Stimulated activated CD4-positive, alpha-beta T cell treated with anti-CD3 and anti-CD28 coated beads, Interleukin-15, amount 100 ng/mL, for 48 hours (primary cell): ENCODE data around the gene TTC24.
"Not testable (repeated sequence)": the region's sequence is repeated elsewhere in the genome, so short reads cannot be mapped to it uniquely, and the experiment has no call there.

ENCODE experiments used
- DNase-seq, 2 donors: peaks; one replicate each; pipeline ENCODE4 v3.0.0-alpha.2; 2020; ENCODE audit warnings: low read depth in 2 of 2

Gene TTC24

GRCh38 chr1:156579472-156579871, at the start of gene TTC24:
TTC24 (plus strand) TSS chr1:156579723; CDS start chr1:156581365, 1,642 bp downstream.
- no peak for DNase-seq

- DNase-seq: no peak
Observed at GRCh38 chr1:156530006-156530405, 49.5 kb upstream of the TTC24 start.

DNA sequence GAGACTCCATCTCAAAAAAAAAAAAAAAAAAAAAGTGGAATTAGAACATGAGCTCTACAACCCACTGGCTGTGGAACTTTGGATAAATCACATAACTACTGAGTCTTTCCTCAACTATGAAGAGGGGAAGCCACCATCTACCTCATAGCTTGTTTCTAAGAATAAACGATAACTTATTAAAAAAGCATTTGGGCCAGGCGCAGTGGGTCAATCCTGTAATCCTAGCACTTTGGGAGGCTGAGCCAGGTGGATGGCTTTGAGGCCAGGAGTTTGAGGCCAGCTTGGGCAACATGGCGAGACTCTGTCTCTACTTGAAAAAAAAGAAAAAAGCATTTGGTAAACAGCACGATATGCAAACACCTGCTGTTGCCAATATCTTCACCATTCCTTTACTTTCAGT, 47.1 kb upstream of the TTC24 start:
- DNase-seq: no peak

GRCh38 chr1:156533568-156534220, 45.8 kb upstream of the TTC24 start:
- no peak for DNase-seq

DNA sequence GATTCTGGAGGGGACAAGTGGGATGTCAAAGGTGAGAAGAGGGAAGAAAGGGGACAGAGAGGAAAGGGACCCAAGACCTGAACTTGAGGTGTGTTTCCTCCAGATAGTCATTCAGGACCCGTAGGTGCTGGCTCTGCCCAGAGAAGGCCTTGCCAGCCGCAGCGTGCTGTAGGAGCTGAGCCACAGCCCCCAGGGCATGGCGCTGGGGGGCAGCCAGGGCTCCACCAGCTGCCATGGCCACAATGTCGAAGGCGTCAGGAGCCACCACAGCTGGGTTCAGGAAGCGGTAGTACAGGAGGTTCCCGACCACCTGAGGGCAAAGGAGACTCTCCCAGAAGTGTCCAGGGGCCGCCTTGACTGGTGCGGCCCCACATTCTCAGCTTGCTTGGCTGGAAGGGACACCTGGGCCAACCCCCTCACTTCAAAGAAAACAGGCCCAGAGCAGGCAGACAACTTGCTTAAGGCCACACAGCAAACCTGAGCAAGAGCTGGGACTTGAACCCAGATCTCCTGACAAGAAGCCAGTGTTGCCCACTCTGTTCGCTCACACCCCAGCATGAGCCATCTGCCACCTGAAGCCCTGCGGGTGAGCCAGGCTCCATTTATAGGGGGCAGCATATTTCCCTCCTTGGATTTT, 45.0 kb upstream of the TTC24 start:
- no peak for DNase-seq

DNA sequence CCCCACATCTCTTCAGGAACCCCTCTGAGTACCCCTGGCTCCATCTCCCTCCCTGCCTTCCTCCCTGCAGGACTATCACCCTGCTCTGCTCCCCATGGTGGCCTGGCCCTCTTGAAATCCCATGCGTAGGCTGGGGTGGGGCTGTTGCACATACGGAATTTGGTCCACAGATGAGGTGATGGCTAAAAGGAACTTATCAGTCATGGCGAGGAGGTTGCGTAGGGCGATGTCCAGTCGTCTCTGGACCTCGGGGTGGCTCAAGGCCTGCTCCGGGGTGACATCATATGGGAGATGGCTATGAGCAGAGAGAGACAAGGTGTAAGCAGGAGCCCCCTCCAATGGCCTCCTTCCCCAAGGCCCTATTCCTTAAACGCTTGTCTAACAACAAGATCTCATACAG, 42.5 kb upstream of the TTC24 start:
- DNase-seq: no peak

DNA sequence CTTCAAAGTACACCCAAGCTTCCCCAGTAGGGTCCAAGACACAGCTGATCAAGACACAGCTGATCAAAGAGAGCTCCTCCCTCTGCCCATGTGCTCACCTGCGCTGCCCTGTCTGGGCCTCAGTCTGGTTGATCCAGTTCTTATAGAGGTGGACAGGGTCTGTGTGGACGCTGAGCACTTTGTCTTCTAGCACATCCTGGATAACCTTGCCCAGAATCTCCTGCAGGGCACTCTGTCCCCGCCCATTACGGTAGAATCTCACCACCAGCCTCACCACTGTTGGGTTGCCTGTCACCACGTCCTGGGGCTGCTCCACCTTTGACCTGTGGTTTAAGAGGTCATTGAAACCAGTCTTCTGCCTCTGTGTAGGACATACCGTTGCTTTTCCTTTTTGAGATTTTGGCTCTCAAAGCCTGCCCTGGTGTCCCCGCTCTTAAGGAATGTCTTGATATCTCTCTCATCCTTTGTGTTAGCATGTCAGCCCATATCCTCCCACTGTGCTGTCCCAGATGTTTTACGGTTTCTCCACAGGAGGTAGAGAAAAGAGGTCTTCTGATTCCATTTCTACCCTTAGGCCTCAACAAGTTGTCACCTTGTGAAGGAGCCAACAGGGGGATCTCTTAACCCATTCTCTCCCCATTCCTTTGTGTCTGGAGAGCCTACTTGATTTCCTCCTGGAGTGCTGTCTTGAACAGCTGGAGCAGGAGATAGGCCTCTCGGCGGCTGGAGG, 40.6 kb upstream of the TTC24 start:
- DNase-seq: no peak

DNA sequence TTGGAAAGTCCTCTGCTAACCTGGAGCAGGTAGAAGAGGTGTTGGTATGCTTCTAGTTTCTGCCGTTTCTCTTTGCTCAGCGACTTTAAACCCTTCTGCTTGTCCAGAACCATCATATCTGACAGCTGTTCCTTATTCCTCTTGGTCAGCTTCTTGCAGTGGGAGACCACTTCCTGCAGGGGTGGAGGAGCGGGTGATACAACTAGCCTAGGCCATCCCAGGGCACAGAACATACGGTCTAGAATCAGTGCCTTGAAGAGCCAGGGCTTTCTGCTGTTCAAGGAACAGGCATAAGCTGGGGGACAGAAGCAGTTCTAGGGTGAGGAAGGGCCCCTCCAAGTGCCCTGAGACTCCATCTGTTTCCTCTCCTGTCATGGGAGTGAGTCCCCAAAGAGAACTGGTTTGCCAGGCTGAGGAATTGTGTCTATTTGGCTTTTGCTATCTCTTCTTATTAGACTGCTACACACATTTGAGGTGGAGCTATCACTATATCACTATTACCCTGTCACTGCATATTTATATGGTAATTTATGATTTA, 39.6 kb upstream of the TTC24 start:
- no peak for DNase-seq

- DNase-seq: no peak
Observed at GRCh38 chr1:156540955-156541354, 38.6 kb upstream of the TTC24 start.

- DNase-seq: no peak
Observed at GRCh38 chr1:156543066-156543465, 36.5 kb upstream of the TTC24 start.

- DNase-seq: no peak
Observed at GRCh38 chr1:156544592-156545102, 34.9 kb upstream of the TTC24 start.

DNA sequence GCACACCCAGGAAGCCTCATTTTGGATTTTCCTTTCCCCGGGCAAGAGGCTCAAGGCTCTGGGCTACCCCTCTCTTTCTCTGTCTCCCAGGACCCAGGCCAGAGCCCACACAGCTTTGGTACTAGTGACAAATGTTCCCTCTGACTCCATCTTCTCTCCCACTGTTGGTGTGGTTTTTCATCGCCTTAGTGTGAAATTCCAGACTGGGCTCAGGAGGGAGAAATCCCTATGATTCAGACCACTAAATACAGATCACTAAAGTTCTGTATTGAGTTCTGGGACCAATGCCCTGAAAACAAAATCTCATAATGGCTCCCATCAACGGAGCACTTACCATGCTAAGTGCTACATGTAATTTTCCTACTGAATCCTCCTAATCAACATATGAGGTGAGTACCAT, 33.3 kb upstream of the TTC24 start:
- DNase-seq: no peak

GRCh38 chr1:156547434-156547833, 32.1 kb upstream of the TTC24 start:
- DNase-seq: no peak

GRCh38 chr1:156547982-156548381, 31.5 kb upstream of the TTC24 start:
- no peak for DNase-seq

- no peak for DNase-seq
Observed at GRCh38 chr1:156549390-156549789, 30.1 kb upstream of the TTC24 start.

- no peak for DNase-seq
Observed at GRCh38 chr1:156549831-156550230, 29.7 kb upstream of the TTC24 start.

DNA sequence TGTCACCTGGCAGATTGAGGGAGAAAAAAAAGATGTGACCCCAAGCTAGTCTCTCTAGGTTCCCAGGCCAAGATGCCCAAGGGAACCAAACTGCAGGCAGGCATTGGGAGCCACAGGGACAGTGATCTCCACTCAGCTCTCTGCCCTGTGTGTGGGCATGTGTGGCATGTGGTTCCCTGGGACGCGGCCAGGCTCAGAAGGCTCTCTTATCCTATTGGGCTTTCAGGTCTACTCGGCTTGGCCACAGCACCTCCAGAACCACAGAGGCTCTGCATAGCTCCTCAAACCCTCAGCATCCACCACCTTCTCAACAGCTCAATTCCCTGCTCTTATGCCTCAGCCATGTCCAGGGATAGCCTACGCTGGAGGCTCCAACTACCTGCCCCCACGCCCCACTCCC, 29.2 kb upstream of the TTC24 start:
- no peak for DNase-seq

GRCh38 chr1:156551066-156551643, 28.4 kb upstream of the TTC24 start:
- DNase-seq: no peak

GRCh38 chr1:156551869-156552268, 27.7 kb upstream of the TTC24 start:
- DNase-seq: no peak

DNA sequence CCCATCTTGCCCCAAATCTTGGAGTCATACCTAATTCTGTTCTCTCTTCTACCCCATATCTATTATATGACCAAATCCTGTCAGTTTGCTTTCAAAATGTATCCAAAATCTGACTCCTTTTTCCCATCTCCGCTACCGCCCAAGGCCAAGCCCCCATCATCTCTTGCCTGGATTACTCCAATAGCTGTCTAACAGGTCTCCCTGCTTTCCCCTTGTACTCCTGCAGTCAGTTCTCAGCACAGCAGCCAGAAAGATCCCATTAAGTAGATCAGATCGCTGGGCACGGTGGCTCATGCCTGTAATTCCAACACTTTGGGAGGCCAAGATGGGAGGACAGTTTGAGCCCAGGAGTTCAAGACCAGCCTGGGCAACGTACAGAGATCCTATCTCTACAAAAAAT, 27.0 kb upstream of the TTC24 start:
- DNase-seq: no peak

- not testable (repeated sequence) for DNase-seq
Observed at GRCh38 chr1:156552937-156553336, 26.6 kb upstream of the TTC24 start.

GRCh38 chr1:156553860-156554485, 25.6 kb upstream of the TTC24 start:
- no peak for DNase-seq
